ENCODE measurements around the gene NUFIP1. TPM values are rescaled to one million over a fixed set of nuclear protein-coding genes. Genes with fewer than 3 reads are reported as not detected.
A peak's percentile ranks its signal among the peaks of the same experiment; 100 is the strongest.

NUFIP1 gene
- 17.0 and 17.1 TPM in 2 replicates for total RNA-seq (2021)
- long read RNA-seq, transcript NUFIP1-201 (10 exons, 3,492 nt), result major isoform, 100 of 124 reads
- long read RNA-seq, partial matches to known transcripts, result 20 of 124 reads
- long read RNA-seq, other reads (novel, unspliced or antisense), result 4 of 124 reads

DNA sequence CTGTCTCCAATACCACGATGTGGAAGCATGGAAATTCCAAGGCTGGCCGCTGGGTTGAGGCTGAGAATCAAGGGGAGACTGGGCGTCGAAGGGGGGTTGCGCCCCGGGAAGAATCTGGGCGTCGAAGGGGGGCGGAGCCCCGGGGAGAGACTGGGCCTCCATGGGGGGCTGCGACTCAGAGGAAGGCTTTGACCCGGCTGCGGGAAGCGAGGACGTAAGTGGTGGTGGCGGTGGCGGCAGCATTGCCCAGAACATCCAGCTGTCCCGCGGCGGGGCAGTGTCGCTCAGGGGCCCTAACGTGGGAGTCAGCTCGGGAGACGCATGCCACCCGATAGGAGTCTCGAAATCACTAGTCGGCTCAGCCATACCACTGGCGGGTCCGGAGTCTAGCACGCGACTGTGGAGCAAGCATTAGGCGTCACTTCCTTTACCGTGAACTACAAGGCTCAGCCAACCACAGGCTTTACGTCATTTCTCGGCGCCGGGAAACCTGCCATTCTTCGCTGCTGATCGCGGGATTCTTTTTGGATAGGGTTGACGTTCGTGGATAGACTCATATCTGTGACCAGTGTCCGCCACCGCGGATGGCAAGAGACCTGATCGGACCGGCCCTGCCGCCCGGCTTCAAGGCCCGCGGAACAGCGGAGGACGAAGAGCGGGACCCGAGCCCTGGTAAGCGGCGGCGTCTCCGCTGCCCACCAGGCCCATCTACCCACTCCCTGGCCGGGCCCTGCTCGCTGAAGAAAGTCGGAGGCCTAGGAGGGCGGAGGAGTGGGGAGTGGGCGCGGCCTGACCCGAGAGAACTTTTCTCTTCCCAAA, at the start of gene NUFIP1, which contains the start of gene GPALPP1:
TSS of gene NUFIP1 (minus strand) at position 401 of the 819 bp plus-strand sequence. CDS start at position 366, 35 bp downstream.
TSS of gene GPALPP1 (plus strand) at position 468 of the 819 bp plus-strand sequence. CDS start at position 585, 117 bp downstream.
- Mint-ChIP-seq H3K9me3 (no peaks in the 10 kb centered on the region; a peak in 1 of 5 replicates), H3K4me3 (peak within 1 kb of the TSS; percentile 99), H3K36me3 (ENCODE audit: insufficient read depth in 1 of 3, low read depth in 3 of 3) (peaks cover 6 to 27% (median 21%) of the 10 kb centered on the region in 3 experiments; a peak in 6 of 7 replicates), H3K27ac (peak within 1 kb of the TSS; percentile 98 to 100 (median 98)), H3K4me1 (peaks cover 17 to 18% of the 10 kb centered on the region in 2 experiments), H3K27me3 (ENCODE audit: low read depth) (no peaks in the 10 kb centered on the region)
- Histone ChIP-seq H3T11ph (ENCODE audit: low read length) (no peak within 1 kb of the TSS), H3K4me1 (ENCODE audit: insufficient read depth, low read length) (no peaks in the 10 kb centered on the region), H3K23me2 (ENCODE audit: insufficient read length, low read depth, low read length, poor library complexity, severe bottlenecking) (peaks cover 13% of the 10 kb centered on the region), H4K8ac (replicated peaks; ENCODE audit: insufficient read length, low read depth, low read length) (no peak within 1 kb of the TSS), H2BK12ac (ENCODE audit: insufficient read length, low read depth, low read length) (no peak within 1 kb of the TSS), H3K18ac (ENCODE audit: insufficient read length, low read depth, low read length) (peak within 1 kb of the TSS; percentile 76), H2BK15ac (ENCODE audit: low read depth, low read length) (no peak within 1 kb of the TSS), H2BK5ac (ENCODE audit: insufficient read length, low read length) (no peak within 1 kb of the TSS), H3K9ac (ENCODE audit: extremely low read depth, insufficient read length, low read length) (peak within 1 kb of the TSS; percentile 84), H2AK5ac (ENCODE audit: insufficient read length, low read length) (no peak within 1 kb of the TSS), H2AFZ (ENCODE audit: low read length) (no peak within 1 kb of the TSS), H3K79me2 (ENCODE audit: insufficient read depth, low read length) (peaks cover 27% of the 10 kb centered on the region; the same call in 1 of the 2 replicates), H3K79me1 (ENCODE audit: insufficient read depth, low read depth, low read length, poor library complexity, severe bottlenecking) (peaks cover 3% of the 10 kb centered on the region), H4K91ac (ENCODE audit: insufficient read length, low read depth, low read length) (no peak within 1 kb of the TSS), H3K23ac (ENCODE audit: insufficient read length, low read depth, low read length) (no peak within 1 kb of the TSS), H4K20me1 (ENCODE audit: control insufficient read depth, insufficient read depth, insufficient read length) (no peaks in the 10 kb centered on the region), H3K27me3 (ENCODE audit: insufficient read depth, low read length) (no peaks in the 10 kb centered on the region), H3K27ac (ENCODE audit: insufficient read length, low read depth, low read length) (no peak within 1 kb of the TSS), H3K4ac (ENCODE audit: low read depth, low read length) (no peak within 1 kb of the TSS), H3K9me3 (ENCODE audit: control insufficient read depth, low read depth, low read length) (no peaks in the 10 kb centered on the region), H3K56ac (ENCODE audit: insufficient read length, low read depth, low read length) (no peak within 1 kb of the TSS), H3K14ac (ENCODE audit: insufficient read depth, low read length) (peak within 1 kb of the TSS; percentile 90), H2BK120ac (ENCODE audit: low read depth, low read length, poor library complexity, severe bottlenecking) (no peak within 1 kb of the TSS), H4K5ac (ENCODE audit: insufficient read length, low read depth, low read length) (no peak within 1 kb of the TSS), H2BK20ac (ENCODE audit: low read depth, low read length, poor library complexity, severe bottlenecking) (no peak within 1 kb of the TSS), H3K4me2 (ENCODE audit: insufficient read depth, insufficient read length, low read length) (peak within 1 kb of the TSS; percentile 94)
- no CpG with 5 or more reads among the region's 66 CpGs for WGBS (ENCODE audit: extremely low coverage, insufficient read length, low lambda C conversion rate)
- TF ChIP-seq, protein P1, sequence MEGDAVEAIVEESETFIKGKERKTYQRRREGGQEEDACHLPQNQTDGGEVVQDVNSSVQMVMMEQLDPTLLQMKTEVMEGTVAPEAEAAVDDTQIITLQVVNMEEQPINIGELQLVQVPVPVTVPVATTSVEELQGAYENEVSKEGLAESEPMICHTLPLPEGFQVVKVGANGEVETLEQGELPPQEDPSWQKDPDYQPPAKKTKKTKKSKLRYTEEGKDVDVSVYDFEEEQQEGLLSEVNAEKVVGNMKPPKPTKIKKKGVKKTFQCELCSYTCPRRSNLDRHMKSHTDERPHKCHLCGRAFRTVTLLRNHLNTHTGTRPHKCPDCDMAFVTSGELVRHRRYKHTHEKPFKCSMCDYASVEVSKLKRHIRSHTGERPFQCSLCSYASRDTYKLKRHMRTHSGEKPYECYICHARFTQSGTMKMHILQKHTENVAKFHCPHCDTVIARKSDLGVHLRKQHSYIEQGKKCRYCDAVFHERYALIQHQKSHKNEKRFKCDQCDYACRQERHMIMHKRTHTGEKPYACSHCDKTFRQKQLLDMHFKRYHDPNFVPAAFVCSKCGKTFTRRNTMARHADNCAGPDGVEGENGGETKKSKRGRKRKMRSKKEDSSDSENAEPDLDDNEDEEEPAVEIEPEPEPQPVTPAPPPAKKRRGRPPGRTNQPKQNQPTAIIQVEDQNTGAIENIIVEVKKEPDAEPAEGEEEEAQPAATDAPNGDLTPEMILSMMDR (conservative IDR thresholded peaks at IDR 0.05), result 0 out of 3 replicates have a peak, but pooled peaks have one; percentile 12
- peak; percentile 92 for DNase-seq
